A549 (cell line): Measurements from ENCODE around the gene ASGR1.

Source experiments
- MYC ChIP-seq: IDR thresholded peaks from 2 replicates; pipeline ENCODE4 v1.6.1; 2012; ENCODE audit warnings: mild to moderate bottlenecking, inconsistent platforms, low read length, improper control_type of control experiment, borderline replicate concordance
- TP53 ChIP-seq: fragments of 250-450 bp; sonication (Bioruptor Pico); IDR thresholded peaks from 2 replicates; pipeline ENCODE4 v1.5.0; 2021; ENCODE audit warnings: mild to moderate bottlenecking, moderate library complexity
- ZNF302 ChIP-seq: fragments of 250-450 bp; sonication (Bioruptor Pico); IDR thresholded peaks from 2 replicates; pipeline ENCODE4 v1.9.0; 2021; ENCODE audit warnings: inconsistent platforms, mild to moderate bottlenecking, moderate library complexity

DNA sequence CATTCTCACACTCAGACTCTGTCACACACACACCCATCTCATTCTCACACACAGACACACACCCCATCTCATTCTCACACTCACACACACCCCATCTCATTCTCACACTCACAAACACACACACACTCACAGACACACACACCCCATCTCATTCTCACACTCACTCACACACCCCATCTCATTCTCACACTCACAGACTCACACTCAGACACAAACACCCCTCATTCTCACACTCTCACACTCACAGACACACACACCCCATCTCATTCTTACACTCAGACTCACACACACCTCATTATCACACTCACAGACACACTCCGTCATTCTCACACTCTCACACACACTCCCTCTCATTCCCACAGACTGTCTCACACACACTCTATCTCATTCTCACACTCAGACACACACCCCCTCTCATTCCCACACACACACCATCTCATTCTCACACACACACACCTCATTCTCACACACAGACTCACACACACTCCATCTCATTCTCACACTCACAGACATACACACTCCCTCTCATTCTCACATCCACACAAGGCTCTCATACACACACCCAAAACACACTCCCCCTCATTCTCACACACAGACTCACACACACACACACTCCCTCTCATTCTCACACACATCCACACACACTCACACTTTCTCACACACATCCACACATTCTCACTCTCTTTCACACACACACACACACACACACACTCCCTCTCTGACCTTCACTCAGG, 2.9 kb downstream of the ASGR1 start:
- TF ChIP-seq TP53 (CRISPR knock-in tag) = no peak
- TF ChIP-seq ZNF302 (CRISPR knock-in tag) = no peak
- TF ChIP-seq MYC = no peak
